Loucy (cell line): ENCODE measurements around the gene CUX1.

Source experiments
- CTCF ChIP-seq: fragments of 200-600 bp; sonication (generic); conservative IDR thresholded peaks from 2 replicates; pipeline ENCODE4 v1.5.1; 2014; ENCODE audit warnings: mild to moderate bottlenecking, antibody characterized with exemption, low read length
- EZH2phosphoT487 ChIP-seq: fragments of 200-600 bp; IDR thresholded peaks from 2 replicates; pipeline ENCODE4 v1.6.1; 2018; ENCODE audit warnings: antibody characterized with exemption, mild to moderate bottlenecking, moderate library complexity, borderline replicate concordance

GRCh38 chr7:101972627-101973026 lies 155.2 kb downstream of the CUX1 start:
- TF ChIP-seq CTCF, result no peak
- no peak for TF ChIP-seq EZH2phosphoT487
